GM12878 (cell line): ENCODE measurements around the gene TNRC6C. TPM values are rescaled to one million over a fixed set of nuclear protein-coding genes. Genes with fewer than 3 reads are reported as not detected.

Source experiments
- ASH2L ChIP-seq: fragments of 300-600, 200-600 bp; sonication (generic); IDR thresholded peaks from 2 replicates; pipeline ENCODE4 v1.6.1; 2017; ENCODE audit warnings: low read depth, mild to moderate bottlenecking, borderline replicate concordance
- BHLHE40 ChIP-seq, 2 experiments: fragments of 450-650 bp in 1 of 2; IDR thresholded peaks; 2 replicates each; pipeline ENCODE4 v1.6.1; 2011 to 2017; ENCODE audit warnings: low read depth in 2 of 2, borderline replicate concordance in 1 of 2, improper control_type of control experiment in 1 of 2, low read length in 1 of 2, mild to moderate bottlenecking in 1 of 2
- CHD1 ChIP-seq: IDR thresholded peaks from 2 replicates; pipeline ENCODE4 v1.6.1; 2012; ENCODE audit warnings: low read depth, low read length, improper control_type of control experiment
- E4F1 ChIP-seq: fragments of 450-650 bp; IDR thresholded peaks from 2 replicates; pipeline ENCODE4 v1.6.1; 2018; ENCODE audit warnings: borderline replicate concordance, mild to moderate bottlenecking; ENCODE audit not compliant: partially characterized antibody
- EED ChIP-seq: sonication (generic); IDR thresholded peaks from 2 replicates; pipeline ENCODE4 v1.6.1; 2016; ENCODE audit warnings: antibody characterized with exemption, low read depth
- HCFC1 ChIP-seq: fragments of 150-350 bp; IDR thresholded peaks from 2 replicates; pipeline ENCODE4 v1.6.1; 2014; ENCODE audit warnings: low read length
- IRF4 ChIP-seq: IDR thresholded peaks from 2 replicates; pipeline ENCODE4 v1.6.1; 2011; ENCODE audit warnings: low read depth, low read length
- IRF5 ChIP-seq: fragments of 450-650 bp; IDR thresholded peaks from 2 replicates; pipeline ENCODE4 v1.6.1; 2017; ENCODE audit warnings: borderline replicate concordance
- KDM1A ChIP-seq: fragments of 200-600 bp; sonication (generic); IDR thresholded peaks from 2 replicates; pipeline ENCODE4 v1.6.1; 2016; ENCODE audit warnings: borderline replicate concordance
- MTA2 ChIP-seq: fragments of 450-650 bp; IDR thresholded peaks from 2 replicates; pipeline ENCODE4 v1.6.1; 2016; ENCODE audit warnings: low read depth, mild to moderate bottlenecking, moderate library complexity
- NFYA ChIP-seq: IDR thresholded peaks from 2 replicates; pipeline ENCODE4 v1.6.1; 2011; ENCODE audit warnings: low read depth, mild to moderate bottlenecking, low read length, improper control_type of control experiment, borderline replicate concordance
- PKNOX1 ChIP-seq: fragments of 450-650 bp; IDR thresholded peaks from 2 replicates; pipeline ENCODE4 v1.6.1; 2016; ENCODE audit warnings: mild to moderate bottlenecking
- POLR2A ChIP-seq: IDR thresholded peaks from 2 replicates; pipeline ENCODE4 v1.6.1; 2011; ENCODE audit warnings: low read depth, mild to moderate bottlenecking, low read length
- RB1 ChIP-seq: fragments of 450-650 bp; formaldehyde crosslinking; IDR thresholded peaks from 2 replicates; pipeline ENCODE4 v1.6.1; 2017; ENCODE audit warnings: mild to moderate bottlenecking, borderline replicate concordance
- RELB ChIP-seq: fragments of 450-650 bp; IDR thresholded peaks from 2 replicates; pipeline ENCODE4 v1.6.1; 2017; ENCODE audit warnings: low read depth, mild to moderate bottlenecking, moderate library complexity
- SIN3A ChIP-seq: IDR thresholded peaks from 2 replicates; pipeline ENCODE4 v1.6.1; 2012; ENCODE audit warnings: low read depth, low read length, improper control_type of control experiment
- SRF ChIP-seq, 2 experiments: IDR thresholded peaks; 2 replicates each; pipeline ENCODE4 v1.6.1; 2011; ENCODE audit warnings: low read depth in 2 of 2, low read length in 2 of 2, mild to moderate bottlenecking in 1 of 2, moderate library complexity in 1 of 2
- SUPT20H ChIP-seq: IDR thresholded peaks from 2 replicates; pipeline ENCODE4 v1.6.1; 2011; ENCODE audit warnings: low read depth, mild to moderate bottlenecking, low read length, moderate library complexity, borderline replicate concordance; ENCODE audit not compliant: control insufficient read depth
- TCF12 ChIP-seq: IDR thresholded peaks from 2 replicates; pipeline ENCODE4 v1.6.1; 2011; ENCODE audit warnings: low read depth, mild to moderate bottlenecking, low read length
- ZNF687 ChIP-seq: fragments of 450-650 bp; IDR thresholded peaks from 2 replicates; pipeline ENCODE4 v1.6.1; 2017; ENCODE audit warnings: mild to moderate bottlenecking, moderate library complexity
- polyA plus RNA-seq, 11 experiments: library from polyadenylated mRNA; depleted of rRNA in 4 of 11; unstranded in 6 of 11; stranded (reverse) in 5 of 11; fragments of >200 nt; fragmentation: Nextera tagmentation in 4 of 11; fragmentation: Illumina TruSeq in 1 of 11; extraction: Ambion mirVana in 4 of 11; extraction: Trizol in 1 of 11; gene quantifications; 1 replicate in 1 of 11; 2 replicates in 10 of 11; pipeline versions ENCODE4 v1.2.1 to v1.2.3, GENCODE V29; 2011 to 2016; ENCODE audit warnings: inconsistent platforms in 2 of 11, missing spikeins in 2 of 11, low read depth in 1 of 11
- total RNA-seq, 4 experiments: library from RNA; depleted of rRNA in 3 of 4; stranded (reverse); fragments of >200 nt in 3 of 4; fragmentation: Illumina TruSeq in 1 of 4; extraction: Trizol in 1 of 4; gene quantifications; 2 replicates each; pipeline versions ENCODE4 v1.2.1 to v1.2.3, GENCODE V29; 2013 to 2021

The TNRC6C gene
- total and polyA plus RNA-seq, 10 of the 15 experiments (the other 5 are each of a cell fraction or from before 2014, with no cell fraction given), result 0.40 to 6.1 (median 0.96) TPM

- TF ChIP-seq EED (peak; percentile 40; the same call in 1 of the 2 replicates), PKNOX1 (peak; percentile 28; the same call in 1 of the 2 replicates), SIN3A (peak; percentile 69; the same call in 1 of the 2 replicates), NFYA (no peak), POLR2A (peak; percentile 73), E4F1 (no peak), CHD1 (no peak), SRF (IDR thresholded peaks at IDR 0.05; ENCODE audit: low read depth in 2 of 2, low read length in 2 of 2) (0 out of 4 replicates have a peak, but pooled peaks of 1 of the 2 experiments have one; percentile 1), IRF4 (no peak), RELB (peak; percentile 40; the same call in 1 of the 2 replicates), SUPT20H (no peak), KDM1A (no peak), MTA2 (peak; percentile 44; the same call in 1 of the 2 replicates), BHLHE40 (IDR thresholded peaks at IDR 0.05; ENCODE audit: borderline replicate concordance in 1 of 2, low read depth in 2 of 2, low read length in 1 of 2) (peak; percentile 55 to 65; a peak in 3 of 4 replicates), RB1 (no peak), TCF12 (no peak), ASH2L (no peak), ZNF687 (peak; percentile 83; the same call in 1 of the 2 replicates), HCFC1 (no peak), IRF5 (peak; percentile 34; the same call in 1 of the 2 replicates)
Measured at GRCh38 chr17:78132084-78132676, 173.7 kb downstream of the TNRC6C start (continued).
